Ovary (tissue), 9 donors: ENCODE measurements around the gene VPS37B. TPM values are rescaled to one million over a fixed set of nuclear protein-coding genes. Genes with fewer than 3 reads are reported as not detected.
"Not testable (repeated sequence)": the region's sequence is repeated elsewhere in the genome, so short reads cannot be mapped to it uniquely, and the experiment has no call there.

Experiments used
- DNase-seq, 5 donors: peaks; one replicate each; pipeline ENCODE4 v3.0.0-alpha.2; 2019 to 2020
- H3K27ac ChIP-seq, 2 donors: fragments of 200-600 bp; one replicate each; pipeline versions ENCODE4 v1.5.1 to v1.8.0; 2019 to 2022
- H3K27me3 ChIP-seq: fragments of 200-600 bp; one replicate; pipeline ENCODE4 v1.8.0; 2022
- H3K36me3 ChIP-seq: fragments of 200-600 bp; sonication (generic); one replicate; pipeline ENCODE4 v1.5.1; 2019
- H3K4me1 ChIP-seq: one replicate; pipeline ENCODE4 v1.8.1; 2013; ENCODE audit warnings: mild to moderate bottlenecking, moderate library complexity; ENCODE audit not compliant: insufficient read depth
- H3K4me3 ChIP-seq: fragments of 200-600 bp; sonication (generic); one replicate; pipeline ENCODE4 v1.5.1; 2017
- H3K9me3 ChIP-seq, 2 donors: fragments of 200-600 bp in 1 of 2; sonication (generic) in 1 of 2; one replicate each; pipeline versions ENCODE4 v1.5.1 to v1.8.1; 2013 to 2019; ENCODE audit warnings: mild to moderate bottlenecking in 1 of 2, moderate library complexity in 1 of 2
- EP300 ChIP-seq: sonication (generic); formaldehyde crosslinking; IDR thresholded peaks from one replicate; pipeline ENCODE4 v1.6.1; 2017; ENCODE audit warnings: antibody characterized with exemption
- POLR2A ChIP-seq: fragments of 450-650 bp; IDR thresholded peaks from one replicate; pipeline ENCODE4 v1.6.1; 2017; ENCODE audit warnings: antibody characterized with exemption, mild to moderate bottlenecking, moderate library complexity
- WGBS, 3 donors: extraction: QIAGEN DNeasy Blood & Tissue Kit in 1 of 3; methylation state at CpG; one replicate each; pipeline versions ENCODE4 v1.1.5 to v1.1.7; 2013 to 2017; 5-methylcytosine and 5-hydroxymethylcytosine counted together
- intact Hi-C, 4 donors: fragments of 100-400 bp; cut with DNase I; formaldehyde crosslinking; loops; one replicate each; pipeline versions ENCODE4 v1.11.0 to v1.15.1; 2022 to 2023
- polyA plus RNA-seq, 2 donors: library from polyadenylated mRNA; stranded (reverse); fragments of 200-250 nt in 1 of 2; fragments of 350-450 nt in 1 of 2; fragmentation: Illumina TruSeq in 1 of 2; extraction: RNeasy Lipid Tissue Mini Kit (QIAGEN cat#74804) in 1 of 2; gene quantifications; one replicate each; pipeline ENCODE4 v1.2.3, GENCODE V29; 2013 to 2014
- total RNA-seq, 7 donors: library from RNA; depleted of rRNA in 2 of 7; stranded (reverse); fragments of >200 nt in 2 of 7; fragmentation: NEBNext Ultra II Directional in 3 of 7; extraction: Animal tissue kit (Norgen Biotek cat#: 25700) in 3 of 7; gene quantifications; one replicate each; pipeline versions ENCODE4 v1.1.0 to v1.2.4, GENCODE V29; 2016 to 2023
- TF ChIP-seq, protein P1 (sequence below), 3 donors: fragments of 450-650 bp in 2 of 3; fragments of 200-600 bp in 1 of 3; IDR thresholded peaks; one replicate each; pipeline versions ENCODE4 v1.5.1 to v1.8.0; 2016 to 2022; ENCODE audit warnings: antibody characterized with exemption in 3 of 3, mild to moderate bottlenecking in 1 of 3
- donor health status: DM: no; HTN: no; CAD: no; lungs with moderate emphysema.
- donor health status: DM: no; HTN: no; CAD: no.
- donor health status: Bipolar disorder and iron deficiency.
- donor health status: DM: yes; HTN: yes; CAD: no.
- donor health status: DM: no; HTN: no; CAD: no.
- donor health status: DM: yes; HTN: yes; CAD: no.

The VPS37B gene
- total and polyA plus RNA-seq, 9 donors, result 9.5 to 44.3 (median 12.1) TPM

DNA sequence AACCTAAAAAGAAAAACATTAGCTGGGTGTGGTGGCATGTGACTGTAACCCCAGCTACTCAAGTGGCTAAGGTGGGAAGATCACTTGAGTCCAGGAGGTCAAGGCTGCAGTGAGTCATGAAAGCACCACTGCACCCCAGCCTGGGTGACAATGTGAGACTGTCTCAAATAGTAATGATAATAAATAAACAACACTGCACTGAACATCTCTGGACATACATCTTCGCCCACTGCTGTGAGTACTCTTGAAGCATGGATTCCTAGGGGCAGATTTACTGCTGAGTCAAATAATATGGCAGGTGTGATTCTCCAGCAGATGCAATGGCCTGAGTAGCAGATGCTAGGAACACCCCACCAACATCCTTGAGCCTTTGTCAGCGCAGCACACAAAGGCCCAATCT, 46.7 kb upstream of the VPS37B start:
- Histone ChIP-seq H3K27me3 (no peaks in the 10 kb centered on the region), H3K4me1 (no peaks in the 10 kb centered on the region), H3K36me3 (no peaks in the 10 kb centered on the region), H3K9me3 (no peaks in the 10 kb centered on the region), H3K4me3 (no peak overlapping the region), H3K27ac (no peak overlapping the region)
- TF ChIP-seq POLR2A (no peak), EP300 (no peak)
- TF ChIP-seq, protein P1, sequence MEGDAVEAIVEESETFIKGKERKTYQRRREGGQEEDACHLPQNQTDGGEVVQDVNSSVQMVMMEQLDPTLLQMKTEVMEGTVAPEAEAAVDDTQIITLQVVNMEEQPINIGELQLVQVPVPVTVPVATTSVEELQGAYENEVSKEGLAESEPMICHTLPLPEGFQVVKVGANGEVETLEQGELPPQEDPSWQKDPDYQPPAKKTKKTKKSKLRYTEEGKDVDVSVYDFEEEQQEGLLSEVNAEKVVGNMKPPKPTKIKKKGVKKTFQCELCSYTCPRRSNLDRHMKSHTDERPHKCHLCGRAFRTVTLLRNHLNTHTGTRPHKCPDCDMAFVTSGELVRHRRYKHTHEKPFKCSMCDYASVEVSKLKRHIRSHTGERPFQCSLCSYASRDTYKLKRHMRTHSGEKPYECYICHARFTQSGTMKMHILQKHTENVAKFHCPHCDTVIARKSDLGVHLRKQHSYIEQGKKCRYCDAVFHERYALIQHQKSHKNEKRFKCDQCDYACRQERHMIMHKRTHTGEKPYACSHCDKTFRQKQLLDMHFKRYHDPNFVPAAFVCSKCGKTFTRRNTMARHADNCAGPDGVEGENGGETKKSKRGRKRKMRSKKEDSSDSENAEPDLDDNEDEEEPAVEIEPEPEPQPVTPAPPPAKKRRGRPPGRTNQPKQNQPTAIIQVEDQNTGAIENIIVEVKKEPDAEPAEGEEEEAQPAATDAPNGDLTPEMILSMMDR (IDR thresholded peaks at IDR 0.05), result no peak
- intact Hi-C loops, result loop anchor here in 2 of 4 donors (10.0 kb wide), 1 partner anchor 148 kb away; no protein-coding TSS in a partner anchor
- no peak for DNase-seq
- 91 to 95% (median 91%) methylated on average over 2 of the region's 2 CpGs for WGBS, 3 donors

GRCh38 chr12:122941351-122941750, 45.4 kb upstream of the VPS37B start:
- WGBS, 3 donors, result 78 to 87% (median 82%) methylated on average over 5 of the region's 5 CpGs
- intact Hi-C loops, result loop anchor here in 2 of 4 donors (10.0 kb wide), 1 partner anchor 147 kb away; no protein-coding TSS in a partner anchor

DNA sequence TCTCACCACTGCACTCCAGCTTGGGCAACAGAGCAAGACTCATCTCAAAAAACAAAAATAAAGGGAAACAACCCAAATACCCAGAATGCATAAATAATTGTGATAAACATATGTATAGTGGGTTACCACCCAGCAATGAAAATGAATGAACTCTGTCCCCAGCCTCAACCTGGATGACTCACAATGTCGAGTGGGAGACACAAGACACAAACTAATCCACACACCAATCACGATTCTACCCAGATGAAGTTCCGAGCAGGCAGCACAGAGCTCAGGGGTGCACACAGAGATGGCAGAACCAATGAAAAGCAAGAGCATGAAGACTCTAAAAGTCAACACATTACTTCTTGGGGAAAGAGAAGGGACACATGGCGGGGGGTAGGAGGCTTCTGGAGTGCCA, 43.2 kb upstream of the VPS37B start:
- Histone ChIP-seq H3K4me1 (no peaks in the 10 kb centered on the region), H3K27me3 (no peaks in the 10 kb centered on the region), H3K9me3 (no peaks in the 10 kb centered on the region), H3K4me3 (no peak overlapping the region), H3K36me3 (no peaks in the 10 kb centered on the region), H3K27ac (no peak overlapping the region)
- WGBS, 3 donors, result 88 to 92% (median 90%) methylated on average over 4 of the region's 4 CpGs
- DNase-seq, result no peak
- TF ChIP-seq POLR2A, result no peak
- TF ChIP-seq, protein P1 (IDR thresholded peaks at IDR 0.05), result no peak
- TF ChIP-seq EP300, result no peak
- intact Hi-C loops, result no loop called here

More at GRCh38 chr12:122941351-122941750, 45.4 kb upstream of the VPS37B start:
- H3K9me3 ChIP-seq, H3K4me3 ChIP-seq, DNase-seq, H3K27me3 ChIP-seq, H3K4me1 ChIP-seq, H3K36me3 ChIP-seq, H3K27ac ChIP-seq: not testable (repeated sequence)

DNA sequence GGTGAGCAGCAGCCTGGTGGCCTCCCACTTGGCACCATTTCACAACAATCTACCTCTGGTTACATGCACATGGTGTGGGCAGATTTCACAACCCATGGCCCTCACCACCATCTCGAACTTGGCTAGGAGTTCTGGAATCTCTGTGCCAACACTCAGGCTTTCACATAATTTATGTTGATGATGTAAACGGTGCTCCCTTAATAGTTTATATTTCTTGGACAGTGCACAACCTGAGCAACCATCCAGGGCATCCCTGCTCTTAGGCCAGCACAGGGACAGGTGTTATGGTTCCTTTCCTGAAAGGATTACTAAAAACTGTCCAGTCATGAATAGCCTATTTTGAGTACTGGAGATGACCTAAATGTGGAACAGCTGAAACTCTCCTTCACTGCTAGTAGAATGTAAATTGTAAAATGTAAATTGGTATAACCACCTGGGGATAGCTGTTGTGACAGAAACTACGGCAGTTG, 41.7 kb upstream of the VPS37B start:
- TF ChIP-seq, protein P1 (IDR thresholded peaks at IDR 0.05), result no peak
- TF ChIP-seq POLR2A (no peak), EP300 (no peak)
- Histone ChIP-seq H3K4me1 (no peaks in the 10 kb centered on the region), H3K27me3 (no peaks in the 10 kb centered on the region), H3K36me3 (no peaks in the 10 kb centered on the region), H3K9me3 (no peaks in the 10 kb centered on the region), H3K27ac (no peak overlapping the region), H3K4me3 (no peak overlapping the region)
- DNase-seq, result no peak
- intact Hi-C loops, result no loop called here
- 76 to 83% (median 82%) methylated on average over 3 of the region's 3 CpGs for WGBS, 3 donors

DNA sequence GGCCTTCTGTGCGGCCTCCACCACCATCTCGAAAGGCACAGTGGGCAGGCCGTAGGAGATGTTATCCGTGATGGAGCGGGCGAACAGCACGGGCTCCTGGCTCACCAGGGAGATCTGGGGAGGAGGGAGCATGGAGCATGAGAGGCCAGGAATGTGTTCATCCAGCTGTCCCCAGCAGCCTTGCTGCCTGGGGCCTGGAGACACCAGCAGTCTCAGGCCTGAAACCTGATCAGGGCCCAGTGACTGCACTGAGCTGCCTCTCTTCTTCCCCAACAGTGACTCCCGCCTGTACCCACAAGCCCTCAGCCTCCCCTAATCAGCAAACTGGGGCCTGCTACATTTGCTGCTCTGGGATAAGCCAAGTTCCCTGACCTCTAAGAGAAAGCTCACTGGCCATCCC, 39.4 kb upstream of the VPS37B start:
- Histone ChIP-seq H3K9me3 (no peaks in the 10 kb centered on the region), H3K4me1 (no peaks in the 10 kb centered on the region), H3K4me3 (no peak overlapping the region), H3K36me3 (no peaks in the 10 kb centered on the region), H3K27me3 (no peaks in the 10 kb centered on the region), H3K27ac (no peak overlapping the region)
- intact Hi-C loops, result no loop called here
- WGBS, 3 donors, result 89 to 91% (median 90%) methylated on average over 8 of the region's 8 CpGs
- no peak for TF ChIP-seq POLR2A
- TF ChIP-seq, protein P1 (IDR thresholded peaks at IDR 0.05), result no peak
- no peak for TF ChIP-seq EP300
- DNase-seq, result no peak
